ENCODE measurements around the gene GYPC.

GYPC gene

GRCh38 chr2:126653109-126653508, 2.8 kb upstream of the GYPC start:
- Histone ChIP-seq H4K20me1 (ENCODE audit: insufficient read depth, low read length) (no peaks in the 10 kb centered on the region), H3K4me3 (ENCODE audit: low read depth, low read length, poor library complexity, severe bottlenecking) (no peak overlapping the region), H3K27me3 (ENCODE audit: insufficient read depth, low read length) (no peaks in the 10 kb centered on the region), H3K4me2 (ENCODE audit: low read length) (no peak overlapping the region), H3K36me3 (ENCODE audit: insufficient read depth, low read length) (no peaks in the 10 kb centered on the region), H3F3A (ENCODE audit: insufficient read depth, low read length) (no peaks in the 10 kb centered on the region), H3K4me1 (ENCODE audit: insufficient read depth, low read length, severe bottlenecking) (no peaks in the 10 kb centered on the region), H3K27ac (ENCODE audit: low read depth, low read length, poor library complexity, severe bottlenecking) (no peak overlapping the region), H3K9me3 (ENCODE audit: low read length) (no peaks in the 10 kb centered on the region), H3K9ac (ENCODE audit: low read length) (no peak overlapping the region), H2AFZ (ENCODE audit: low read length) (no peak overlapping the region), H3K79me2 (ENCODE audit: insufficient read depth, low read length) (no peaks in the 10 kb centered on the region), H3K9me2 (ENCODE audit: low read depth, low read length) (no peaks in the 10 kb centered on the region)
- no peak for TF ChIP-seq CTCF (IDR thresholded peaks at IDR 0.05; ENCODE audit: low read length)
- TF ChIP-seq EZH2 (IDR thresholded peaks at IDR 0.05; ENCODE audit: borderline replicate concordance, low read length) = no peak

GRCh38 chr2:126653761-126654160, 2.2 kb upstream of the GYPC start:
- no peaks in the 10 kb centered on the region for H3K9me2 ChIP-seq (ENCODE audit: low read depth, low read length)

GRCh38 chr2:126655051-126655450, 907 bp upstream of the GYPC start:
- H3K9me2 ChIP-seq (ENCODE audit: low read depth, low read length) = no peaks in the 10 kb centered on the region
- H3K9me3 ChIP-seq (ENCODE audit: low read length) = no peaks in the 10 kb centered on the region
- H3K27me3 ChIP-seq (ENCODE audit: insufficient read depth, low read length) = no peaks in the 10 kb centered on the region
- H3K27ac ChIP-seq (ENCODE audit: low read depth, low read length, poor library complexity, severe bottlenecking) = no peak overlapping the region
- H3K4me2 ChIP-seq (ENCODE audit: low read length) = no peak overlapping the region
- H3K79me2 ChIP-seq (ENCODE audit: insufficient read depth, low read length) = no peaks in the 10 kb centered on the region
- no peak overlapping the region for H3K4me3 ChIP-seq (ENCODE audit: low read depth, low read length, poor library complexity, severe bottlenecking)
- TF ChIP-seq EZH2 (IDR thresholded peaks at IDR 0.05; ENCODE audit: borderline replicate concordance, low read length) = no peak
- TF ChIP-seq CTCF (IDR thresholded peaks at IDR 0.05; ENCODE audit: low read length) = no peak
- no peaks in the 10 kb centered on the region for H3K4me1 ChIP-seq (ENCODE audit: insufficient read depth, low read length, severe bottlenecking)
- H3F3A ChIP-seq (ENCODE audit: insufficient read depth, low read length) = no peaks in the 10 kb centered on the region
- H2AFZ ChIP-seq (ENCODE audit: low read length) = no peak overlapping the region
- no peaks in the 10 kb centered on the region for H3K36me3 ChIP-seq (ENCODE audit: insufficient read depth, low read length)
- no peak overlapping the region for H3K9ac ChIP-seq (ENCODE audit: low read length)
- no peaks in the 10 kb centered on the region for H4K20me1 ChIP-seq (ENCODE audit: insufficient read depth, low read length)

More at GRCh38 chr2:126653761-126654160, 2.2 kb upstream of the GYPC start:
- H3K36me3 ChIP-seq (ENCODE audit: insufficient read depth, low read length) = no peaks in the 10 kb centered on the region
- H3K27ac ChIP-seq (ENCODE audit: low read depth, low read length, poor library complexity, severe bottlenecking) = no peak overlapping the region
- H3K4me2 ChIP-seq (ENCODE audit: low read length) = no peak overlapping the region
- H3K4me3 ChIP-seq (ENCODE audit: low read depth, low read length, poor library complexity, severe bottlenecking) = no peak overlapping the region
- no peaks in the 10 kb centered on the region for H3K4me1 ChIP-seq (ENCODE audit: insufficient read depth, low read length, severe bottlenecking)
- no peaks in the 10 kb centered on the region for H3K27me3 ChIP-seq (ENCODE audit: insufficient read depth, low read length)
- H3F3A ChIP-seq (ENCODE audit: insufficient read depth, low read length) = no peaks in the 10 kb centered on the region
- H3K9me3 ChIP-seq (ENCODE audit: low read length) = no peaks in the 10 kb centered on the region
- H3K9ac ChIP-seq (ENCODE audit: low read length) = no peak overlapping the region
- TF ChIP-seq CTCF (IDR thresholded peaks at IDR 0.05; ENCODE audit: low read length) (no peak), EZH2 (IDR thresholded peaks at IDR 0.05; ENCODE audit: borderline replicate concordance, low read length) (no peak)
- H4K20me1 ChIP-seq (ENCODE audit: insufficient read depth, low read length) = no peaks in the 10 kb centered on the region
- no peak overlapping the region for H2AFZ ChIP-seq (ENCODE audit: low read length)
- no peaks in the 10 kb centered on the region for H3K79me2 ChIP-seq (ENCODE audit: insufficient read depth, low read length)
